HG02759 (cell line): ENCODE measurements around the gene BCS1L.

Experiments
- ATAC-seq: cut with Tn5 transposase; IDR thresholded peaks from one replicate; pipeline ENCODE4 v1.9.1; 2021; ENCODE audit warnings: mild to moderate bottlenecking, moderate library complexity; ENCODE audit not compliant: unreplicated experiment

The BCS1L gene

DNA sequence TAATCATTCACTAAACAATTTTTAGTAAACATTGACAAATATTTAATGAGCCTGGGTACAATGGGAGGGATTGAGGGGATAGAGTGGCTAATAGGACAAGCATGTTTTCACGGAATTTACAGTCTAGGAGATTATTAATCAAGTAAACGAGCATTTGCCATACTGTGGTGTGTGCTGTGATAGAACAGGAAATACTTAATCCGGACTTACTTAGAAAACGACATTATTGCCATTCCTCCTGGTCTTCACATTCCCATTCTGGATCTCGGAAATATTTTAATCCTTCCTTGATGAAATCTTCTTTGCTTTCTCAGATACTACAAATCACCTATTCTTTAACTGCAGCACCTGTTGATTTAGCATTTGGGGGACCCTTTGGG lies 52.1 kb downstream of the BCS1L start:
- no peak for ATAC-seq
